Measurements from ENCODE around the gene LDLRAD3.

GRCh38 chr11:36037031-36037430 is 93.2 kb downstream of the LDLRAD3 start:
- TF ChIP-seq CTCF (IDR thresholded peaks at IDR 0.05; ENCODE audit: insufficient read depth, low read depth, low read length) (no peak), EZH2 (IDR thresholded peaks at IDR 0.05; ENCODE audit: insufficient read depth, low read length) (no peak)
